H1 (cell line): Measurements from ENCODE around the gene TM4SF1. TPM values are rescaled to one million over a fixed set of nuclear protein-coding genes. Genes with fewer than 3 reads are reported as not detected.

ENCODE experiments used
- CTCF ChIA-PET: fragments of 300-600 bp; sonication (Branson Sonifier 250); formaldehyde crosslinking; loops from one replicate; lab custom pipeline; 2021; ENCODE audit not compliant: partially characterized antibody; lab: Charles Lee
- POLR2A ChIA-PET: fragments of 300-600 bp; sonication (Branson Sonifier 250); formaldehyde crosslinking; loops from one replicate; lab custom pipeline; 2021; ENCODE audit warnings: inconsistent platforms; ENCODE audit not compliant: partially characterized antibody; lab: Charles Lee
- DNase-seq, 2 experiments: peaks; one replicate each; pipeline versions ENCODE4 v3.0.0 to v3.0.0-alpha.2; 2010 to 2022; ENCODE audit warnings: low spot score in 2 of 2, low read depth in 1 of 2, mixed read lengths in 1 of 2
- FAIRE-seq: peaks from 2 replicates; lab custom pipeline; 2011; peaks lifted over from hg19 to GRCh38; lab: Jason Lieb, UNC
- H2AFZ ChIP-seq: 2 replicates; pipeline ENCODE4 v1.8.1; 2012; ENCODE audit warnings: low read length, inconsistent platforms
- H2AK5ac ChIP-seq: 2 replicates; pipeline ENCODE4 v1.6.1; 2013; ENCODE audit warnings: low read depth, low read length
- H2BK120ac ChIP-seq: replicated peaks from 2 replicates; pipeline ENCODE3; 2013; ENCODE audit warnings: low read depth, low read length, inconsistent platforms
- H2BK12ac ChIP-seq: 2 replicates; pipeline ENCODE4 v1.6.1; 2013; ENCODE audit warnings: low read depth, low read length
- H2BK15ac ChIP-seq: 2 replicates; pipeline ENCODE4 v1.6.1; 2013; ENCODE audit warnings: low read length
- H2BK20ac ChIP-seq: 2 replicates; pipeline ENCODE4 v1.6.1; 2013; ENCODE audit warnings: low read length
- H2BK5ac ChIP-seq: 2 replicates; pipeline ENCODE4 v1.6.1; 2013; ENCODE audit warnings: low read depth, low read length
- H3K14ac ChIP-seq: 2 replicates; pipeline ENCODE4 v1.6.1; 2013; ENCODE audit warnings: inconsistent platforms; ENCODE audit not compliant: insufficient read length
- H3K18ac ChIP-seq: 2 replicates; pipeline ENCODE4 v1.6.1; 2013; ENCODE audit warnings: low read length; ENCODE audit errors: extremely low read depth
- H3K23ac ChIP-seq: 2 replicates; pipeline ENCODE4 v1.6.1; 2013; ENCODE audit warnings: inconsistent platforms; ENCODE audit not compliant: insufficient read length
- H3K23me2 ChIP-seq: 2 replicates; pipeline ENCODE4 v1.6.1; 2013; ENCODE audit warnings: low read depth, low read length
- H3K27ac ChIP-seq: 2 replicates; pipeline ENCODE4 v1.6.1; 2011; ENCODE audit warnings: low read depth, low read length, inconsistent platforms
- H3K27me3 ChIP-seq, 4 experiments: replicated peaks in 1 of 4; 1 replicate in 1 of 4; 2 replicates in 3 of 4; pipeline versions ENCODE4 v1.6.1 to v1.8.1; 2011 to 2013; ENCODE audit warnings: low read length in 3 of 4, mild to moderate bottlenecking in 3 of 4, inconsistent platforms in 2 of 4, mixed read lengths in 2 of 4, moderate library complexity in 1 of 4; ENCODE audit not compliant: control insufficient read depth in 3 of 4, insufficient read depth in 3 of 4; ENCODE audit errors: extremely low read depth in 1 of 4
- H3K36me3 ChIP-seq, 4 experiments: 2 replicates each; pipeline versions ENCODE4 v1.6.1 to v1.8.1; 2011 to 2013; ENCODE audit warnings: mild to moderate bottlenecking in 4 of 4, low read length in 3 of 4, moderate library complexity in 2 of 4, control low read depth in 1 of 4, inconsistent platforms in 1 of 4; ENCODE audit not compliant: insufficient read depth in 4 of 4, control insufficient read depth in 2 of 4
- H3K4ac ChIP-seq: replicated peaks from 2 replicates; pipeline ENCODE3; 2013; ENCODE audit warnings: low read length, low read depth, mixed read lengths, inconsistent platforms; ENCODE audit not compliant: insufficient read length
- H3K4me1 ChIP-seq, 4 experiments: replicated peaks in 1 of 4; 1 replicate in 1 of 4; 2 replicates in 3 of 4; pipeline versions ENCODE4 v1.6.1 to v1.8.1; 2011 to 2013; ENCODE audit warnings: low read length in 3 of 4, inconsistent platforms in 2 of 4, mixed read lengths in 1 of 4; ENCODE audit not compliant: insufficient read depth in 4 of 4, control insufficient read depth in 3 of 4
- H3K4me2 ChIP-seq, 2 experiments: 2 replicates each; pipeline versions ENCODE4 v1.6.1 to v1.8.1; 2011 to 2013; ENCODE audit warnings: low read depth in 2 of 2, low read length in 2 of 2, control low read depth in 1 of 2, inconsistent platforms in 1 of 2, mild to moderate bottlenecking in 1 of 2; ENCODE audit not compliant: insufficient read depth in 1 of 2
- H3K4me3 ChIP-seq, 4 experiments: fragments of 200-600, 300-600 bp in 1 of 4; sonication (generic), shearing (Covaris generic), sonication (Bioruptor Twin) in 1 of 4; 2 replicates each; pipeline versions ENCODE4 v1.5.1 to v1.8.1; 2011 to 2016; ENCODE audit warnings: low read length in 4 of 4, low read depth in 3 of 4, control low read depth in 2 of 4, inconsistent platforms in 2 of 4, mild to moderate bottlenecking in 2 of 4, mixed read lengths in 1 of 4, moderate library complexity in 1 of 4; ENCODE audit not compliant: insufficient read depth in 2 of 4; ENCODE audit errors: extremely low read depth in 1 of 4
- H3K56ac ChIP-seq: replicated peaks from 2 replicates; pipeline ENCODE3; 2013; ENCODE audit warnings: low read depth, mild to moderate bottlenecking, mixed read lengths, low read length, inconsistent platforms; ENCODE audit not compliant: insufficient read length
- H3K79me1 ChIP-seq: 2 replicates; pipeline ENCODE4 v1.6.1; 2013; ENCODE audit warnings: low read depth, low read length, control low read depth
- H3K79me2 ChIP-seq, 2 experiments: 2 replicates each; pipeline versions ENCODE4 v1.6.1 to v1.8.1; 2012 to 2013; ENCODE audit warnings: low read length in 2 of 2, mild to moderate bottlenecking in 2 of 2, inconsistent platforms in 1 of 2; ENCODE audit not compliant: insufficient read depth in 2 of 2, control insufficient read depth in 1 of 2
- H3K9ac ChIP-seq, 4 experiments: replicated peaks in 1 of 4; 1 replicate in 1 of 4; 2 replicates in 3 of 4; pipeline versions ENCODE4 v1.6.1 to v1.8.1; 2011 to 2013; ENCODE audit warnings: low read depth in 3 of 4, low read length in 3 of 4, control low read depth in 2 of 4, mild to moderate bottlenecking in 2 of 4, moderate library complexity in 2 of 4, inconsistent platforms in 1 of 4; ENCODE audit errors: extremely low read depth in 1 of 4
- H3K9me3 ChIP-seq, 2 experiments: 2 replicates each; pipeline versions ENCODE4 v1.6.1 to v1.8.1; 2012 to 2013; ENCODE audit warnings: mild to moderate bottlenecking in 2 of 2, moderate library complexity in 2 of 2, control low read depth in 1 of 2, inconsistent platforms in 1 of 2, low read depth in 1 of 2, low read length in 1 of 2, mixed read lengths in 1 of 2; ENCODE audit not compliant: insufficient read depth in 2 of 2
- H4K20me1 ChIP-seq, 2 experiments: replicated peaks in 1 of 2; 2 replicates each; pipeline versions ENCODE3 to v1.8.1; 2011 to 2013; ENCODE audit warnings: inconsistent platforms in 2 of 2, low read length in 2 of 2, mild to moderate bottlenecking in 1 of 2; ENCODE audit not compliant: insufficient read depth in 2 of 2, control insufficient read depth in 1 of 2
- H4K5ac ChIP-seq: 2 replicates; pipeline ENCODE4 v1.6.1; 2013; ENCODE audit warnings: low read length, low read depth, mixed read lengths, inconsistent platforms; ENCODE audit not compliant: insufficient read length
- H4K8ac ChIP-seq: 2 replicates; pipeline ENCODE4 v1.8.0; 2013; ENCODE audit warnings: mild to moderate bottlenecking, moderate library complexity, low read length, inconsistent platforms; ENCODE audit not compliant: insufficient read depth; ENCODE audit errors: extremely low read depth
- H4K91ac ChIP-seq: replicated peaks from 2 replicates; pipeline ENCODE3; 2013; ENCODE audit warnings: low read length, mixed read lengths, inconsistent platforms; ENCODE audit not compliant: insufficient read length
- ATF3 ChIP-seq: IDR thresholded peaks from 2 replicates; pipeline ENCODE4 v1.6.1; 2011; ENCODE audit warnings: low read depth, mild to moderate bottlenecking, low read length; ENCODE audit not compliant: insufficient read depth
- GTF2F1 ChIP-seq: IDR thresholded peaks from 2 replicates; pipeline ENCODE4 v1.6.1; 2012; ENCODE audit warnings: low read depth, low read length, improper control_type of control experiment, borderline replicate concordance
- polyA plus RNA-seq, 7 experiments: library from polyadenylated mRNA; depleted of rRNA in 3 of 7; stranded (reverse) in 5 of 7; unstranded in 2 of 7; fragments of >200 nt in 5 of 7; fragments of 200-250 nt in 2 of 7; gene quantifications; 1 replicate in 5 of 7; 2 replicates in 1 of 7; 4 replicates in 1 of 7; pipeline versions ENCODE4 v1.2.1 to v1.2.3, GENCODE V29; 2011 to 2013; ENCODE audit warnings: missing spikeins in 2 of 7, mixed read lengths in 2 of 7
- total RNA-seq: library from RNA; stranded (reverse); fragmentation: NEBNext Ultra II Directional; extraction: Animal tissue kit (Norgen Biotek cat#: 25700); gene quantifications from 2 replicates; pipeline ENCODE4 v1.2.1, GENCODE V29; 2021

The TM4SF1 gene
- total and polyA plus RNA-seq, 2 of the 8 experiments (the other 6 are each of a cell fraction or from before 2014, with no cell fraction given) = 0.26 to 1.3 TPM

- no peak for DNase-seq
- Histone ChIP-seq H2BK15ac (no peak overlapping the region), H3K56ac (no peak overlapping the region), H3K18ac (no peak overlapping the region), H3K9ac (no peak overlapping the region; a peak in 1 of 7 replicates), H3K79me2 (no peaks in the 10 kb centered on the region), H4K91ac (peak overlapping the region; percentile 18), H2AFZ (peak overlapping the region; percentile 91), H2AK5ac (no peak overlapping the region), H3K23ac (no peak overlapping the region), H3K4ac (no peak overlapping the region), H2BK120ac (peak overlapping the region; percentile 45), H3K36me3 (no peaks in the 10 kb centered on the region), H4K5ac (peak overlapping the region; percentile 6), H3K9me3 (no peaks in the 10 kb centered on the region), H2BK20ac (no peak overlapping the region), H3K27ac (no peak overlapping the region), H4K20me1 (no peaks in the 10 kb centered on the region), H3K79me1 (no peaks in the 10 kb centered on the region), H3K27me3 (no peaks in the 10 kb centered on the region), H3K4me1 (peaks cover 0 to 9% (median 3%) of the 10 kb centered on the region in 4 experiments; a peak in 4 of 7 replicates), H4K8ac (no peak overlapping the region), H3K4me2 (peak overlapping the region; percentile 48 to 61), H3K4me3 (peak overlapping the region in 1 of 4 experiments; percentile 48; a peak in 2 of 8 replicates), H2BK5ac (no peak overlapping the region), H3K23me2 (no peaks in the 10 kb centered on the region), H3K14ac (no peak overlapping the region), H2BK12ac (no peak overlapping the region)
- ChIA-PET CTCF (interaction anchor here (0.5 to 3.9 kb wide), 13 partner anchors 11 to 426 kb away, joined by 3 to 19 read pairs (median 5); no protein-coding TSS in a partner anchor), POLR2A (no interaction called here)
- TF ChIP-seq ATF3 (no peak), GTF2F1 (no peak)
- FAIRE-seq = no peak
These were observed 44.7 kb downstream of the TM4SF1 start for GRCh38 chr3:149332771-149333170.
